OCI-LY1 (cell line): Measurements from ENCODE around the gene FRAS1.

Source experiments
- H2AFZ ChIP-seq: fragments of 200-600 bp; sonication (generic), shearing (Covaris generic); 2 replicates; pipeline ENCODE4 v1.6.0; 2014; ENCODE audit warnings: antibody characterized with exemption, mild to moderate bottlenecking, low read length
- H3F3A ChIP-seq: fragments of 200-600 bp; sonication (generic), shearing (Covaris generic); 2 replicates; pipeline ENCODE4 v1.6.0; 2014; ENCODE audit warnings: mild to moderate bottlenecking, antibody characterized with exemption, low read length, moderate library complexity; ENCODE audit not compliant: insufficient read depth
- H3K27ac ChIP-seq: fragments of 200-600 bp; sonication (generic); 2 replicates; pipeline ENCODE4 v1.5.1; 2014; ENCODE audit warnings: low read length, mixed run types, mild to moderate bottlenecking, low read depth; ENCODE audit not compliant: poor library complexity, severe bottlenecking
- H3K27me3 ChIP-seq: fragments of 200-600 bp; sonication (generic); 2 replicates; pipeline ENCODE4 v1.6.0; 2014; ENCODE audit warnings: antibody characterized with exemption, mild to moderate bottlenecking, low read length, moderate library complexity; ENCODE audit not compliant: insufficient read depth
- H3K36me3 ChIP-seq: fragments of 200-600 bp; sonication (generic); 2 replicates; pipeline ENCODE4 v1.6.1; 2014; ENCODE audit warnings: mild to moderate bottlenecking, antibody characterized with exemption, low read length, moderate library complexity, mixed read lengths; ENCODE audit not compliant: insufficient read depth
- H3K4me1 ChIP-seq: fragments of 200-600 bp; sonication (generic); 2 replicates; pipeline ENCODE4 v1.5.1; 2014; ENCODE audit warnings: mild to moderate bottlenecking, low read length, moderate library complexity; ENCODE audit not compliant: insufficient read depth, severe bottlenecking
- H3K4me2 ChIP-seq: fragments of 200-600 bp; sonication (generic), shearing (Covaris generic); 2 replicates; pipeline ENCODE4 v1.6.1; 2014; ENCODE audit warnings: low read length
- H3K4me3 ChIP-seq: fragments of 200-600 bp; sonication (generic); 2 replicates; pipeline ENCODE4 v1.5.1; 2014; ENCODE audit warnings: low read length, low read depth, mild to moderate bottlenecking, mixed read lengths; ENCODE audit not compliant: poor library complexity, severe bottlenecking
- H3K79me2 ChIP-seq: fragments of 200-600 bp; shearing (Covaris generic); 2 replicates; pipeline ENCODE4 v1.6.1; 2016; ENCODE audit warnings: mixed run types, low read length, mixed read lengths; ENCODE audit not compliant: insufficient read depth
- H3K9ac ChIP-seq: fragments of 200-600 bp; sonication (generic), shearing (Covaris generic); 2 replicates; pipeline ENCODE4 v1.6.1; 2014; ENCODE audit warnings: mild to moderate bottlenecking, low read length, mixed read lengths
- H3K9me2 ChIP-seq: fragments of 200-600 bp; sonication (generic), shearing (Covaris generic); 2 replicates; pipeline ENCODE4 v1.6.1; 2014; ENCODE audit warnings: low read depth, mild to moderate bottlenecking, low read length, mixed read lengths
- H3K9me3 ChIP-seq: fragments of 200-600 bp; shearing (Covaris generic); 2 replicates; pipeline ENCODE4 v1.6.1; 2014; ENCODE audit warnings: low read length, mixed read lengths
- H4K20me1 ChIP-seq: fragments of 200-600 bp; sonication (generic), shearing (Covaris generic); 2 replicates; pipeline ENCODE4 v1.6.0; 2016; ENCODE audit warnings: mild to moderate bottlenecking, low read length; ENCODE audit not compliant: insufficient read depth
- EZH2 ChIP-seq: fragments of 200-600 bp; sonication (generic), shearing (Covaris generic); IDR thresholded peaks from 2 replicates; pipeline ENCODE4 v1.8.0; 2017; ENCODE audit warnings: borderline replicate concordance, mixed run types, mild to moderate bottlenecking, antibody characterized with exemption, low read length, moderate library complexity, mixed read lengths
- TF ChIP-seq, protein P1 (sequence below): fragments of 200-600 bp; sonication (generic), shearing (Covaris generic); IDR thresholded peaks from 2 replicates; pipeline ENCODE4 v1.5.1; 2017; ENCODE audit warnings: mild to moderate bottlenecking, antibody characterized with exemption, low read length, moderate library complexity, mixed read lengths

Gene FRAS1

DNA sequence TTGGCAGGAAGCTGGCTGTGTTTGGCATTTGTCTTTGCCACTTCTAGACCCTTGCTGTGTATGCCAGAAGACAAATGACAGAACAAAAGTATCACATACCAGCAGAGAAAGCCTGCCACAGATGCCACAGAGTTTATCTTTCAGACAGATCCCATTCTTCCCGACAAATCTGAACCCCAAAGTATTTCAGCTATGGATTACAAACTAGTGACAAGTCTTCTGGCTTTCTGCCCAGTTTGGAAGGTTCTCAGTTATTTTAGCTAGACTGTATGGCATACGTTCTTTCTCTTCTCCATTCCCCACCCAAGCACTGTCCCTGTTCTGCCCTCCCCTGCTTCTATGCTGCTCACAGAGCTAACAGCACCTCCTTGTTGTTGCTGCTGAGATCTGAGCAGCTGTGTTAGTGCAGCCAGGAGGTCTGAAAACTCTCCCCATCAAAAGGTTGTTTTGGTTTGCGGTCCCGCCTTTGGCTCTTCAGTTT, 236.7 kb downstream of the FRAS1 start:
- Histone ChIP-seq H3K36me3 (no peaks in the 10 kb centered on the region), H3K4me3 (no peak overlapping the region), H3K4me1 (no peaks in the 10 kb centered on the region), H3F3A (no peaks in the 10 kb centered on the region), H3K9ac (no peak overlapping the region), H3K27me3 (no peaks in the 10 kb centered on the region), H3K4me2 (no peak overlapping the region), H3K79me2 (no peaks in the 10 kb centered on the region), H3K9me3 (no peaks in the 10 kb centered on the region), H3K27ac (no peak overlapping the region), H3K9me2 (no peaks in the 10 kb centered on the region), H2AFZ (no peak overlapping the region), H4K20me1 (no peaks in the 10 kb centered on the region)
- TF ChIP-seq, protein P1, sequence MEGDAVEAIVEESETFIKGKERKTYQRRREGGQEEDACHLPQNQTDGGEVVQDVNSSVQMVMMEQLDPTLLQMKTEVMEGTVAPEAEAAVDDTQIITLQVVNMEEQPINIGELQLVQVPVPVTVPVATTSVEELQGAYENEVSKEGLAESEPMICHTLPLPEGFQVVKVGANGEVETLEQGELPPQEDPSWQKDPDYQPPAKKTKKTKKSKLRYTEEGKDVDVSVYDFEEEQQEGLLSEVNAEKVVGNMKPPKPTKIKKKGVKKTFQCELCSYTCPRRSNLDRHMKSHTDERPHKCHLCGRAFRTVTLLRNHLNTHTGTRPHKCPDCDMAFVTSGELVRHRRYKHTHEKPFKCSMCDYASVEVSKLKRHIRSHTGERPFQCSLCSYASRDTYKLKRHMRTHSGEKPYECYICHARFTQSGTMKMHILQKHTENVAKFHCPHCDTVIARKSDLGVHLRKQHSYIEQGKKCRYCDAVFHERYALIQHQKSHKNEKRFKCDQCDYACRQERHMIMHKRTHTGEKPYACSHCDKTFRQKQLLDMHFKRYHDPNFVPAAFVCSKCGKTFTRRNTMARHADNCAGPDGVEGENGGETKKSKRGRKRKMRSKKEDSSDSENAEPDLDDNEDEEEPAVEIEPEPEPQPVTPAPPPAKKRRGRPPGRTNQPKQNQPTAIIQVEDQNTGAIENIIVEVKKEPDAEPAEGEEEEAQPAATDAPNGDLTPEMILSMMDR, result no peak

DNA sequence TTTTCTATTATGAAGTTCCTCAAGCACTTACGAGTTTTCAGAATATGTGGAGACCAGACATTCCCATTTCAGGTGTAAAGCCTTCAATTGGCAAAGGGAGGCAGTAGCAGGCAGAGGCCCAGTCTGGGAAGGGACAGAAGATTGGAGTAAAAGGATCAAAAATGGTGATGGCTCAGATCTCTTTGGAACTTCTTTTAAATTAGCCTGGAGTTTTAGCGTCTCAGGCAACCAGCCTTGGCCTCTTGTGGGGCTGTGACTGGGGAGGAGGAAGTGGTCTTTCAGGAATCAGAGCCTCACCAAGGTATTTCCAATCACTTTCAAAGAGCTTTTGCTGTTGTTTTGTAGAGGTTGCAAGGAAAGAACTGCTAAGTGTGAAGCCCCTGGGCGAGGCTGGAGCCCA, 239.1 kb downstream of the FRAS1 start:
- H3K4me3 ChIP-seq, result no peak overlapping the region
- no peak overlapping the region for H2AFZ ChIP-seq
- no peak overlapping the region for H3K9ac ChIP-seq
- no peaks in the 10 kb centered on the region for H3K9me2 ChIP-seq
- no peaks in the 10 kb centered on the region for H4K20me1 ChIP-seq
- no peak overlapping the region for H3K27ac ChIP-seq
- H3K79me2 ChIP-seq, result no peaks in the 10 kb centered on the region
- no peaks in the 10 kb centered on the region for H3K9me3 ChIP-seq
- no peaks in the 10 kb centered on the region for H3K4me1 ChIP-seq
- no peaks in the 10 kb centered on the region for H3K36me3 ChIP-seq
- TF ChIP-seq, protein P1, result no peak
- TF ChIP-seq EZH2, result no peak
- H3F3A ChIP-seq, result no peaks in the 10 kb centered on the region
- H3K27me3 ChIP-seq, result no peaks in the 10 kb centered on the region
- no peak overlapping the region for H3K4me2 ChIP-seq

DNA sequence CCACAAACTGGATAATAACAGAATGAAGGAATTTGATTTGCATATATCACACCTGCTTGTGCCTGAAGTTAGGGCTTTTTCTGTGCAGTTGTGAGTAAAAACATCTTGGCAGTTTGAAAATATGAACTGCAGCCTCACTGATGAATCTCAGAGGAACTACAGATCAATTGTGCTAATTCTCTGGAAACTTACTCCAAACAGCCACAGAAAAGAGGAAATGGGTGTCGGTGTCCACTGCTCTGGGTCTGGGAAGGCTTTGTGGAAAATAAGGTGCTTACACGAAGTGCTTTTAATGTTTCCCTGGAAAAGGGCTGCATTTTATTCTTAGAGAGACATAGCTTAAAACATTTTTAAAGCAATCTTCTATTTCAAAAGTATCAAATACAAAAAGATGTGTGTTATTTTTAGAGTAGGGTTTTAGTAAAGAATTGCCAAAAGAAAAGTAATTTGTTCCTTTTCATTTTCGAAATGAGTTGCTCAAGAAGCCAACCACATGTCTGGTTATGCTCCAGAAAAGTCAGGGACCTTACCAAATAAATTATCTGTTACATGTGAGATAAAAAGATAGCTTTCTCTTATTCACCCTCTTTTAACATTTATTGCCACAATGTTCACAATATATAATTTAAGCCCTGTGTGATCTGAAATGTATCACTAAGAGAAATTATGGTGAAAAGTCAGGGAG, 240.1 kb downstream of the FRAS1 start:
- Histone ChIP-seq H3K4me1 (no peaks in the 10 kb centered on the region), H3K4me3 (no peak overlapping the region), H3K9ac (no peak overlapping the region), H3K27me3 (no peaks in the 10 kb centered on the region), H3K79me2 (no peaks in the 10 kb centered on the region), H2AFZ (no peak overlapping the region), H3K27ac (no peak overlapping the region), H3K36me3 (no peaks in the 10 kb centered on the region), H3K9me3 (no peaks in the 10 kb centered on the region), H3F3A (no peaks in the 10 kb centered on the region), H3K4me2 (no peak overlapping the region), H3K9me2 (no peaks in the 10 kb centered on the region), H4K20me1 (no peaks in the 10 kb centered on the region)
- TF ChIP-seq EZH2, result no peak
- TF ChIP-seq, protein P1, result no peak
